T-helper 17 cell (primary cell): ENCODE data around the gene SCGN. TPM values are rescaled to one million over a fixed set of nuclear protein-coding genes. Genes with fewer than 3 reads are reported as not detected.

ENCODE experiments used
- ATAC-seq: fragments of 150-1000 bp; cut with Tn5 transposase; 2 replicates; pipeline ENCODE4 v1.10.0; 2021; ENCODE audit warnings: mild to moderate bottlenecking, moderate library complexity
- DNase-seq, 3 donors: peaks; one replicate each; pipeline versions ENCODE4 v3.0.0 to v3.0.0-alpha.2; 2020 to 2021
- H3K9me3 ChIP-seq: one replicate; pipeline ENCODE4 v1.7.0; 2013; ENCODE audit warnings: low read length, mild to moderate bottlenecking; ENCODE audit not compliant: control insufficient read depth, poor library complexity, severe bottlenecking
- H3K27ac Mint-ChIP-seq: one replicate; pipeline ENCODE4 v1.8.0; 2022; ENCODE audit warnings: mild to moderate bottlenecking, moderate library complexity, mixed read lengths
- H3K27me3 Mint-ChIP-seq: one replicate; pipeline ENCODE4 v1.8.0; 2022; ENCODE audit warnings: mixed read lengths
- H3K36me3 Mint-ChIP-seq: one replicate; pipeline ENCODE4 v1.8.0; 2022; ENCODE audit warnings: low read depth, mixed read lengths
- H3K4me1 Mint-ChIP-seq: one replicate; pipeline ENCODE4 v1.8.0; 2022; ENCODE audit warnings: mild to moderate bottlenecking, mixed read lengths
- H3K4me3 Mint-ChIP-seq: one replicate; pipeline ENCODE4 v1.8.0; 2022; ENCODE audit warnings: mild to moderate bottlenecking, moderate library complexity, mixed read lengths
- total RNA-seq, 4 donors: library from RNA in 2 of 4; stranded (reverse) in 2 of 4; gene quantifications; one replicate each; pipeline ENCODE4 v1.2.3 and lab custom pipeline; 2022 to 2026

SCGN gene
- total RNA-seq, 2 donors from 2014 or later = not detected

GRCh38 chr6:25627001-25627400, 25.0 kb upstream of the SCGN start:
- Mint-ChIP-seq H3K36me3 (peaks cover 1% of the 10 kb centered on the region), H3K4me1 (no peaks in the 10 kb centered on the region), H3K4me3 (no peak overlapping the region), H3K27ac (peak overlapping the region; percentile 41), H3K27me3 (peaks cover 49% of the 10 kb centered on the region)
- ATAC-seq = no peak
- H3K9me3 ChIP-seq = no peaks in the 10 kb centered on the region
- no peak for DNase-seq

- H3K27me3 Mint-ChIP-seq = peaks cover 49% of the 10 kb centered on the region
- ATAC-seq (no peak), DNase-seq (no peak)
- H3K27ac Mint-ChIP-seq = no peak overlapping the region
- H3K4me1 Mint-ChIP-seq = no peaks in the 10 kb centered on the region
- no peaks in the 10 kb centered on the region for H3K9me3 ChIP-seq
- no peaks in the 10 kb centered on the region for H3K36me3 Mint-ChIP-seq
- H3K4me3 Mint-ChIP-seq = no peak overlapping the region
Observed at GRCh38 chr6:25628471-25629197, 23.4 kb upstream of the SCGN start.

GRCh38 chr6:25629198-25629576, 22.8 kb upstream of the SCGN start:
- ATAC-seq = no peak
- Mint-ChIP-seq H3K36me3 (no peaks in the 10 kb centered on the region), H3K4me1 (no peaks in the 10 kb centered on the region), H3K27ac (no peak overlapping the region), H3K27me3 (peaks cover 50% of the 10 kb centered on the region), H3K4me3 (no peak overlapping the region)
- DNase-seq = no peak
- H3K9me3 ChIP-seq = no peaks in the 10 kb centered on the region

GRCh38 chr6:25630508-25631278, 21.3 kb upstream of the SCGN start:
- Mint-ChIP-seq H3K27me3 (peaks cover 54% of the 10 kb centered on the region), H3K36me3 (no peaks in the 10 kb centered on the region), H3K4me1 (no peaks in the 10 kb centered on the region), H3K27ac (no peak overlapping the region), H3K4me3 (no peak overlapping the region)
- no peak for ATAC-seq
- DNase-seq = no peak
- no peaks in the 10 kb centered on the region for H3K9me3 ChIP-seq

GRCh38 chr6:25635886-25636317, 16.1 kb upstream of the SCGN start:
- H3K27ac Mint-ChIP-seq = no peak overlapping the region
- no peak overlapping the region for H3K4me3 Mint-ChIP-seq
- no peaks in the 10 kb centered on the region for H3K4me1 Mint-ChIP-seq
- ATAC-seq (no peak), DNase-seq (no peak)
- H3K27me3 Mint-ChIP-seq = peaks cover 52% of the 10 kb centered on the region
- H3K36me3 Mint-ChIP-seq = no peaks in the 10 kb centered on the region
- H3K9me3 ChIP-seq = no peaks in the 10 kb centered on the region

GRCh38 chr6:25637211-25637610, 14.8 kb upstream of the SCGN start:
- Mint-ChIP-seq H3K4me3 (no peak overlapping the region), H3K27me3 (peaks cover 53% of the 10 kb centered on the region), H3K36me3 (no peaks in the 10 kb centered on the region), H3K27ac (no peak overlapping the region), H3K4me1 (no peaks in the 10 kb centered on the region)
- DNase-seq = no peak
- H3K9me3 ChIP-seq = peaks cover 6% of the 10 kb centered on the region
- ATAC-seq = no peak

GRCh38 chr6:25637960-25638434, 14.0 kb upstream of the SCGN start:
- H3K9me3 ChIP-seq = peaks cover 6% of the 10 kb centered on the region
- H3K27me3 Mint-ChIP-seq = peaks cover 61% of the 10 kb centered on the region
- no peak for DNase-seq
- ATAC-seq = no peak
- no peaks in the 10 kb centered on the region for H3K4me1 Mint-ChIP-seq
- H3K36me3 Mint-ChIP-seq = no peaks in the 10 kb centered on the region
- no peak overlapping the region for H3K4me3 Mint-ChIP-seq
- H3K27ac Mint-ChIP-seq = peak overlapping the region; percentile 62

GRCh38 chr6:25639653-25640052, 12.4 kb upstream of the SCGN start:
- H3K27ac Mint-ChIP-seq = no peak overlapping the region
- DNase-seq (no peak), ATAC-seq (no peak)
- peaks cover 6% of the 10 kb centered on the region for H3K9me3 ChIP-seq
- no peaks in the 10 kb centered on the region for H3K4me1 Mint-ChIP-seq
- H3K4me3 Mint-ChIP-seq = no peak overlapping the region
- H3K27me3 Mint-ChIP-seq = peaks cover 67% of the 10 kb centered on the region
- peaks cover 2% of the 10 kb centered on the region for H3K36me3 Mint-ChIP-seq

- Mint-ChIP-seq H3K4me3 (no peak overlapping the region), H3K36me3 (peaks cover 2% of the 10 kb centered on the region), H3K4me1 (no peaks in the 10 kb centered on the region), H3K27me3 (peaks cover 65% of the 10 kb centered on the region), H3K27ac (no peak overlapping the region)
- ATAC-seq (no peak), DNase-seq (no peak)
- H3K9me3 ChIP-seq = peaks cover 6% of the 10 kb centered on the region
Observed at GRCh38 chr6:25640446-25640845, 11.6 kb upstream of the SCGN start.

- no peaks in the 10 kb centered on the region for H3K4me1 Mint-ChIP-seq
- peaks cover 6% of the 10 kb centered on the region for H3K9me3 ChIP-seq
- H3K27me3 Mint-ChIP-seq = peaks cover 69% of the 10 kb centered on the region
- no peak for ATAC-seq
- H3K27ac Mint-ChIP-seq = no peak overlapping the region
- no peak overlapping the region for H3K4me3 Mint-ChIP-seq
- H3K36me3 Mint-ChIP-seq = peaks cover 2% of the 10 kb centered on the region
- DNase-seq = no peak
Observed at GRCh38 chr6:25640891-25641290, 11.1 kb upstream of the SCGN start.

GRCh38 chr6:25641377-25641776, 10.6 kb upstream of the SCGN start:
- H3K4me3 Mint-ChIP-seq = no peak overlapping the region
- H3K27ac Mint-ChIP-seq = no peak overlapping the region
- H3K36me3 Mint-ChIP-seq = peaks cover 2% of the 10 kb centered on the region
- DNase-seq (no peak), ATAC-seq (no peak)
- H3K27me3 Mint-ChIP-seq = peaks cover 71% of the 10 kb centered on the region
- H3K9me3 ChIP-seq = peaks cover 6% of the 10 kb centered on the region
- H3K4me1 Mint-ChIP-seq = no peaks in the 10 kb centered on the region

- Mint-ChIP-seq H3K27ac (no peak overlapping the region), H3K4me1 (no peaks in the 10 kb centered on the region), H3K4me3 (no peak overlapping the region), H3K36me3 (peaks cover 2% of the 10 kb centered on the region), H3K27me3 (peaks cover 66% of the 10 kb centered on the region)
- DNase-seq (no peak), ATAC-seq (no peak)
- H3K9me3 ChIP-seq = peaks cover 6% of the 10 kb centered on the region
Observed at GRCh38 chr6:25641940-25642666, 9.9 kb upstream of the SCGN start.

- Mint-ChIP-seq H3K4me1 (no peaks in the 10 kb centered on the region), H3K36me3 (peaks cover 2% of the 10 kb centered on the region), H3K27me3 (peaks cover 60% of the 10 kb centered on the region), H3K27ac (no peak overlapping the region), H3K4me3 (no peak overlapping the region)
- ATAC-seq (no peak), DNase-seq (no peak)
- H3K9me3 ChIP-seq = peaks cover 6% of the 10 kb centered on the region
Observed at GRCh38 chr6:25642667-25643328, 9.2 kb upstream of the SCGN start.
